ENCODE measurements around the gene COL1A2.

DNA sequence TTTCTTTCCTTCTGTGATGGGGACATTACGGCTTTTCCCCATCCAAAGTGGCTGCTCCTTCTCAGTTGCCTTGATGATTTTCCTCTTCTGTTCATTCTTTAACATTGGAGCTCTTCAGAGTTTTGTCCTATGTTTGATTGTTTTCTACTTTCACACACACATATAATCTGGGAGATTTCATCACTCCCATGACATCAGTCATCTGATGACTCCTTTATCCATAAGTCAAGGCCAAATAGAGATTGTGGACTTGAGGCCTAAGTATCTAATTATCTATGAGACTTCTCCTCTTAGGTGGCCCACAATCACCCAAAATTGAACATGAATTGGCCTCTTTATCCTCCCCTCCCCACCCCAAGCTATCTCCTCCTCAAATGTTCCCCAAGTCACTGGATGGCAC lies 5.3 kb upstream of the COL1A2 start:
- TF ChIP-seq, protein P1, sequence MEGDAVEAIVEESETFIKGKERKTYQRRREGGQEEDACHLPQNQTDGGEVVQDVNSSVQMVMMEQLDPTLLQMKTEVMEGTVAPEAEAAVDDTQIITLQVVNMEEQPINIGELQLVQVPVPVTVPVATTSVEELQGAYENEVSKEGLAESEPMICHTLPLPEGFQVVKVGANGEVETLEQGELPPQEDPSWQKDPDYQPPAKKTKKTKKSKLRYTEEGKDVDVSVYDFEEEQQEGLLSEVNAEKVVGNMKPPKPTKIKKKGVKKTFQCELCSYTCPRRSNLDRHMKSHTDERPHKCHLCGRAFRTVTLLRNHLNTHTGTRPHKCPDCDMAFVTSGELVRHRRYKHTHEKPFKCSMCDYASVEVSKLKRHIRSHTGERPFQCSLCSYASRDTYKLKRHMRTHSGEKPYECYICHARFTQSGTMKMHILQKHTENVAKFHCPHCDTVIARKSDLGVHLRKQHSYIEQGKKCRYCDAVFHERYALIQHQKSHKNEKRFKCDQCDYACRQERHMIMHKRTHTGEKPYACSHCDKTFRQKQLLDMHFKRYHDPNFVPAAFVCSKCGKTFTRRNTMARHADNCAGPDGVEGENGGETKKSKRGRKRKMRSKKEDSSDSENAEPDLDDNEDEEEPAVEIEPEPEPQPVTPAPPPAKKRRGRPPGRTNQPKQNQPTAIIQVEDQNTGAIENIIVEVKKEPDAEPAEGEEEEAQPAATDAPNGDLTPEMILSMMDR (IDR thresholded peaks at IDR 0.05; ENCODE audit: poor library complexity) = no peak
- TF ChIP-seq EZH2 (IDR thresholded peaks at IDR 0.05; ENCODE audit: borderline replicate concordance) = no peak
- no peak for TF ChIP-seq EZH2phosphoT487 (IDR thresholded peaks at IDR 0.05; ENCODE audit: low read depth, severe bottlenecking, unreplicated experiment)

All from hepatocyte (in vitro differentiated cells).